SHP77 (cell line): ENCODE measurements around the gene CEP152.
"Not testable (repeated sequence)": the region's sequence is repeated elsewhere in the genome, so short reads cannot be mapped to it uniquely, and the experiment has no call there.

Experiments
- DNase-seq, 2 experiments: peaks; one replicate each; lab custom pipeline; 2025; lab: John Stamatoyannopoulos, UW

The CEP152 gene

GRCh38 chr15:48811325-48811958 is 573 bp upstream of the CEP152 start:
- peak in 1 of 2 experiments; percentile 7 for DNase-seq

- DNase-seq = no peak
These were observed 4.7 kb downstream of the CEP152 start for GRCh38 chr15:48806151-48806550.

GRCh38 chr15:48805591-48805990 is 5.3 kb downstream of the CEP152 start:
- no peak for DNase-seq

- peak in 1 of 2 experiments; percentile 25 for DNase-seq
These were observed 7.0 kb downstream of the CEP152 start for GRCh38 chr15:48803877-48804276.

- no peak for DNase-seq
These were observed 8.0 kb downstream of the CEP152 start for GRCh38 chr15:48802867-48803266.

GRCh38 chr15:48802257-48802656 is 8.6 kb downstream of the CEP152 start:
- DNase-seq = no peak

- no peak for DNase-seq
These were observed 9.9 kb downstream of the CEP152 start for GRCh38 chr15:48800811-48801455.

- DNase-seq = no peak
These were observed 10.6 kb downstream of the CEP152 start for GRCh38 chr15:48800245-48800644.

GRCh38 chr15:48798319-48798718 is 12.6 kb downstream of the CEP152 start:
- no peak for DNase-seq

GRCh38 chr15:48796930-48797329 is 13.9 kb downstream of the CEP152 start:
- no peak for DNase-seq

GRCh38 chr15:48796521-48796920 is 14.3 kb downstream of the CEP152 start:
- no peak for DNase-seq

- DNase-seq = no peak
These were observed 15.0 kb downstream of the CEP152 start for GRCh38 chr15:48795901-48796300.

- DNase-seq = no peak
These were observed 16.2 kb downstream of the CEP152 start for GRCh38 chr15:48794697-48795134.

- no peak for DNase-seq
These were observed 18.5 kb downstream of the CEP152 start for GRCh38 chr15:48792408-48792807.

GRCh38 chr15:48790466-48791115 is 20.3 kb downstream of the CEP152 start:
- DNase-seq = not testable (repeated sequence)

- no peak for DNase-seq
These were observed 25.2 kb downstream of the CEP152 start for GRCh38 chr15:48785712-48786111.

GRCh38 chr15:48785195-48785594 is 25.7 kb downstream of the CEP152 start:
- DNase-seq = no peak

- DNase-seq = no peak
These were observed 26.1 kb downstream of the CEP152 start for GRCh38 chr15:48784756-48785155.

GRCh38 chr15:48782911-48783310 is 28.0 kb downstream of the CEP152 start:
- no peak for DNase-seq

GRCh38 chr15:48781481-48782081 is 29.3 kb downstream of the CEP152 start:
- no peak for DNase-seq

- no peak for DNase-seq
These were observed 29.9 kb downstream of the CEP152 start for GRCh38 chr15:48781017-48781416.

GRCh38 chr15:48778331-48778730 is 32.5 kb downstream of the CEP152 start:
- no peak for DNase-seq
